SK-MEL-5 (cell line): ENCODE results near the gene DCTD. TPM values are rescaled to one million over a fixed set of nuclear protein-coding genes. Genes with fewer than 3 reads are reported as not detected.

ENCODE experiments used
- DNase-seq: peaks from one replicate; pipeline ENCODE4 v3.0.0-alpha.2; 2016; ENCODE audit warnings: low read depth, low spot score
- in situ Hi-C: cut with HindIII; loops from 2 replicates; pipeline ENCODE4 v1.10.0; 2016; ENCODE audit warnings: low sequenced_read_pairs, high pct_unique_total_duplicates, low pct_unique_long_range_greater_than_20kb
- total RNA-seq: library from RNA; depleted of rRNA; stranded (reverse); fragments of >200 nt; shearing (Covaris generic); gene quantifications from 2 replicates; pipeline ENCODE4 v1.2.3, GENCODE V29; 2014

DCTD gene
- total RNA-seq, 1 experiment from 2014 or later: 82.2 TPM

DNA sequence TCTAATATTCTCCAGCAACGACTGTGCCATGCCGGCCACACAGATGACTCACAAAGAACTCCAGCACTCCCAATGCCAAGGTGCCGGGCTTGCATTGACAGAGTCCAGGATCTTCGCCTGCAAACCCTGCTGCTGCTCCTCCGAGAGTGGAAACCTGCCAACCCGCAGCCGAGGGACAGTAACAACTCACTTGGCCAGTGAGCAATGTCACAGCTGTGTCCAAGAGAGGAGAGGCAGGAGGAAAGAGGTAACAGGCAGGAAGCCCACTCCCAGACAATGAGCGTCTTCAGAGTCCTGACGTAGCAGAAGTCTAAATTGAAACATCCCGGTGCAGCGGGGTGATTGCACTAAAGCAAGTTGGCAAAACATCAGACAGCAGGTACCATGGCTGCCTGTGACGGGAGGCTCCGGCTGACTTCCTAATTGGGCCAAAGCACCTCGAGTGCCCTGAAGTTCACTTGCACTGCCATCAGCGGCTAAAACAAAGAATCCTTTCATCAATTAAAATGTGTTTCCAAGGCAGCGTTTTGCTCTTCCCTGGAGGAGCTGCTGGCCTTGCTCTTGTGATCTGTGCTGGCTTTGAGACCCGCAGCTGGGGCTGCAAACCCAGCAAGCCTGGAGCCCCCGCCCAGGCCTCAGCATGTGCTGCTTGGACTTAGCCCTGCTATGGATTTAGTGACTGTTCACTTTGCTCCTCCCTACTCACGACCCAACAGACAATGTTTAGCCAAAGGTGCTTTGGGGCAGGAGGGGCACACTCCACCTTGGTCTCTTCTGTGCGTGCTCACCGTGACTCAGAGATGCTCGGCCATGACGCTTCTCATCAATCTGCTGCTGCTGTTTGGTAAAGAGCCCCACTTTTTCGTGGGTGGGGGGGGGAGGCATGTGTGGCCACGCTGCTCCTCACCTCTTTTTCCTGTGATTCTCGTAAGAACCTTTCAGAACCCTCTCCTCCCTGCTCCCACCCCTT is 36.5 kb downstream of the DCTD start:
- peak; percentile 44 for DNase-seq
- in situ Hi-C loops: no loop called here

DNA sequence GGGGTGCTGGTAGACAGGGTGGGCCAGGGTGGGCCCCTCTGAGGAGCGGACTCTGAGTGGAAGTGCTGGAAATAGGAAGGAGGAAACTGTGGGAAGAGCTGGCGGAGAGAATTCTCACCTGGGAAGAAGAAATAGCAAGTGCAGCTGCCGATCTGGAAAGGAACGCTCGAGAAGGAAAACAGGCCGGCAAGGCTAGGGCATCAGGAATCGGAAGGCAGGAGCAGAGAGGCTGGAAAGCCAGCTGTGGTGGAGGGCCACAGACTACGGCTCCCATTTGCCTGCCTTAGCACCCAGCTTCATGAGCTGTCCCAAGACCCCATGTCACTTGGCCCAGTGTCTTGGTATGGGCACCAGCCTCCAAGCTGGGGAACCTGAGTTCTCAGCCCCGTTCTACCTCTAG is 37.3 kb downstream of the DCTD start:
- in situ Hi-C loops: no loop called here
- DNase-seq: no peak

GRCh38 chr4:182878633-182879495 is 38.3 kb downstream of the DCTD start:
- DNase-seq: peak; percentile 4
- in situ Hi-C loops: no loop called here

DNA sequence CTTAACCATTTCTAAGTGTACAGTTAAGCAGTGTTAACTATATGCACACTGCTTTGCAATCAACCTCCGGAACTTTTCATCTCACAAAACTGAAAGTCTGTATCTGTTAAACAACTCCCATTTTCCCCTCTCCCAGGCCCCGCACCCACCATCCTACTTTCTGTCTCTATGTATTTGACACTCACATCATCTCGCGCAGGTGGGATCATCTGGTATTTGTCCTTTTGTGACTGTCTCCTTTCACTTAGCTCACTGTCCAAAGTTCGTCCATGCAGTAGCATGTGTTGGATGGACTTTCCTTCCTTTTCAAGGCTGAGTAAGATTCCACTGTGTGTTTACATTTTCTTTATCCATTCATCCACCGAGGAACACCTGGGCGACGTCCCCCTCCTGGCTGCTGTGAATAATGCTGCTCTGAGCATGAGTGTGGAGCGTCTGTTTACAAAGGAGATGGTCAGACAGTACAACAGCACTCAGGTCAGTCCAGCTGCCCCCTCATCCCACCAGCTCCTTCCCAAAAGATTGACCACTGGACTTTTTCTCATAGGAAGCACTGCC is 39.8 kb downstream of the DCTD start:
- DNase-seq: no peak
- in situ Hi-C loops: no loop called here

GRCh38 chr4:182876427-182876826 is 40.8 kb downstream of the DCTD start:
- DNase-seq: no peak
- in situ Hi-C loops: no loop called here

- DNase-seq: no peak
- in situ Hi-C loops: no loop called here
These were observed 41.5 kb downstream of the DCTD start for GRCh38 chr4:182875453-182876405.

- no peak for DNase-seq
- in situ Hi-C loops: no loop called here
These were observed 42.3 kb downstream of the DCTD start for GRCh38 chr4:182874797-182875345.

DNA sequence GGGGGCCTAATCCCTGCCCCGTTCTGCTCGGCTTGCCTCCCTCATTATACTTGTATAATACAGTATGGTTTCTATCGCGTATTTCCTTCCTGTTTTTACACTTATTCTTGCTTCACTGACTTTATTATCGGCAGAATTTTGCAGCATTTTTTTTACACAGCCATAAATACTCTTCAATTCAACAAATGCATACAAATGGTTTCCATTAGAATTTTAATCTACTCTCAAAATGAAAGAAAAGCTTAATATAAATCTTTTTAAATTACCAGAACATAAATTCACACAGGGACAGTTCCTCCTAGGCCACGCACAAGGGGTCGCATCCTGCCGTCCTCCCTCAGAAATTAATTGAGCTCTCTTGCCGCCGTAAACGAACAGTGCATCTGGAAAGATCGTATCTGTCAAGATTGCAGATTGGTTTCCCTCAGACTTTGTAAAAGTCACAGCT is 42.9 kb downstream of the DCTD start:
- in situ Hi-C loops: no loop called here
- DNase-seq: no peak

DNA sequence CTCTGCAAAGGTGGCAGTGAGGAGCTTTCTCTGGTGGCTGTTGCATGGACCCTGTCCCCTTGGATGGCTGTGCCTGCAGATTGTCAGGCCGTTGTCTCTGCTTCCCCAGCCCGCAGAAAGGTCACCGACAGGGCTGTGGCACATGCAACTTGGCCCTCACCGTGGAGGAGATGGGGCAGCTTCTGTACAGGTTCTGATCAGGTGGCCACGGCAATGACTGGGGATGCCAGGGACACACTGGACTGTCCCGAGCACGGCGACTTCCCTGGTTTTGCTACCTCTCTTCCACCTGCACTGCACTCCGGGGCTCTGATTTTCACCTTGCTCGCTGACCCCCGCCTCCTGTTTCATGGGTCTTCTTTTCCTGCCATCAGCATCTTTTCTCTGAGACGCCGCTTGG is 43.5 kb downstream of the DCTD start:
- no peak for DNase-seq
- in situ Hi-C loops: no loop called here

- in situ Hi-C loops: no loop called here
- DNase-seq: no peak
These were observed 43.9 kb downstream of the DCTD start for GRCh38 chr4:182873289-182873688.

- in situ Hi-C loops: no loop called here
- no peak for DNase-seq
These were observed 44.3 kb downstream of the DCTD start for GRCh38 chr4:182872886-182873285.

GRCh38 chr4:182871616-182872015 is 45.6 kb downstream of the DCTD start:
- in situ Hi-C loops: no loop called here

DNA sequence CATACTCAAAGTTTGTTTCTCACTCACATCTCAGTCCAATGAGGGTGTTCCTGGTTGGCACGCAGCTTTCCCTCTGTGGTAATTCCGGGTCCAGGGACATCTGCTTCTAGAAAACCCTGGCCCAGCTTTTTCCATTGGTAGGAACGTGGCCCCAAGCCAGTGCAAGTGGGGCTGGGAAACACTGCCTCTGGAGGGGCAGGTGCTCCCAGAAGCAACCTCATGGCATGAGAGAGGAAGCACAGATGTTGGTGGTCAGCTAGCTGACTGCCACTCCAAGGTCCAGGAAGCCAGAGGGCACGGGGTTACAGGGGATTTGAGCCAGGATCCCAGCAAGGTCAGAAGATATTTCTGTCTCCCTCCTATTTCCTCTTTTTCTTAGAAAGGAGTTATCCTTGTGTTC is 47.5 kb downstream of the DCTD start:
- in situ Hi-C loops: no loop called here
- DNase-seq: no peak

More at GRCh38 chr4:182871616-182872015, 45.6 kb downstream of the DCTD start:
- DNase-seq: no peak

DNA sequence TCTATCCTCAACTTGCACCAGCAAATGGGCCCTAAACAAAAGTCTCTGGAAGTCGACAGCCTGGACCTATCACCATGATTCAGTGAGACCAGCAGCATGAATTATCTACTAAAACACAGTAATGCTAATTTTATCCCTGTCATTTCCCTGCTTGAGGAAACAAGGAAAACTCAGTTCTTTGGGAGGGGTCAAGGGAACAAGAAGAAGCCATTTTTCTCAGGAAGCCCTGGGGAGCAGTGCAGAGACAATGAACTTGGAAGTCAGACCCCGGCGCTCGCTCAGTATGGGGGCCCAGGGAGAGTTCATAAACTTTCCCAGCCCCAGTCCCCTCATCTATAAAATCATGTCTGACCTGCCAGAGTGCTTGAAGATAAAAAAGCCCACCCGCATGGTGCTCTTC is 50.4 kb downstream of the DCTD start:
- in situ Hi-C loops: no loop called here
- no peak for DNase-seq

GRCh38 chr4:182863501-182863900 is 53.7 kb downstream of the DCTD start:
- in situ Hi-C loops: no loop called here
- no peak for DNase-seq

DNA sequence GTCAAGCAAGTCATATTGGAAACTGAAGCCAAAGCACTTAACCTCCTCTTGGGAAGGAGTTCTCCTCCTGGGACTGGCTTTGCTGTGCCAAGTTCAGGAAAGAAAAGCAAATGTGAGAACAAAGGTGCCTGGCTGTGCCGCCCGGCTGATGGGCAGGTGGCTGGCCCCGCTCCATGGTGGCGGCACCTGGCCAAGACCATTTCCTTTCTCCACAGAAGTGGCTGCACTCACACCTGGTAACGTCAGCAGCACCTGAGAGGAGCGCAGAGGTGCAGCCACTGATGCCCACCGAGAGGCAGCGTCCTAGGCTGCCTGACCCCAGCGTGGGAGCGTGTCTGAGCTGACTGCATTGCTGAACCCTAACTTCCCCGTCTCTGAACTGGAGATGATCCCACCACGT is 54.3 kb downstream of the DCTD start:
- DNase-seq: no peak
- in situ Hi-C loops: no loop called here
